SJCRH30 (cell line): ENCODE data around the gene CIRBP. TPM values are rescaled to one million over a fixed set of nuclear protein-coding genes. Genes with fewer than 3 reads are reported as not detected.
A peak's percentile ranks its signal among the peaks of the same experiment; 100 is the strongest.

Source experiments
- DNase-seq, 2 experiments: peaks; one replicate each; pipeline ENCODE4 v3.0.0-alpha.2; 2015 to 2020
- H3K27ac ChIP-seq: fragments of 250-450 bp; sonication (Bioruptor Pico); 2 replicates; pipeline ENCODE4 v1.5.1; 2020; ENCODE audit warnings: mild to moderate bottlenecking, moderate library complexity
- H3K27me3 ChIP-seq: fragments of 250-450 bp; sonication (Bioruptor Pico); 2 replicates; pipeline ENCODE4 v1.5.1; 2020; ENCODE audit warnings: mild to moderate bottlenecking, moderate library complexity
- H3K36me3 ChIP-seq: fragments of 250-450 bp; sonication (Bioruptor Pico); 2 replicates; pipeline ENCODE4 v1.5.1; 2020; ENCODE audit warnings: mild to moderate bottlenecking, moderate library complexity
- H3K4me1 ChIP-seq: fragments of 250-450 bp; sonication (Bioruptor Pico); 2 replicates; pipeline ENCODE4 v1.5.1; 2020; ENCODE audit warnings: mild to moderate bottlenecking, moderate library complexity
- H3K4me3 ChIP-seq: fragments of 250-450 bp; sonication (Bioruptor Pico); 2 replicates; pipeline ENCODE4 v1.5.1; 2020; ENCODE audit warnings: mild to moderate bottlenecking, moderate library complexity
- H3K9me3 ChIP-seq: fragments of 250-450 bp; sonication (Bioruptor Pico); replicated peaks from 2 replicates; pipeline ENCODE4 v1.5.1; 2020; ENCODE audit warnings: mild to moderate bottlenecking, moderate library complexity
- total RNA-seq: library from RNA; depleted of rRNA; stranded (reverse); fragments of >200 nt; shearing (Covaris generic); gene quantifications from 2 replicates; pipeline ENCODE4 v1.2.3, GENCODE V29; 2014

Gene CIRBP
- total RNA-seq, 1 experiment from 2014 or later = 181 TPM

DNA sequence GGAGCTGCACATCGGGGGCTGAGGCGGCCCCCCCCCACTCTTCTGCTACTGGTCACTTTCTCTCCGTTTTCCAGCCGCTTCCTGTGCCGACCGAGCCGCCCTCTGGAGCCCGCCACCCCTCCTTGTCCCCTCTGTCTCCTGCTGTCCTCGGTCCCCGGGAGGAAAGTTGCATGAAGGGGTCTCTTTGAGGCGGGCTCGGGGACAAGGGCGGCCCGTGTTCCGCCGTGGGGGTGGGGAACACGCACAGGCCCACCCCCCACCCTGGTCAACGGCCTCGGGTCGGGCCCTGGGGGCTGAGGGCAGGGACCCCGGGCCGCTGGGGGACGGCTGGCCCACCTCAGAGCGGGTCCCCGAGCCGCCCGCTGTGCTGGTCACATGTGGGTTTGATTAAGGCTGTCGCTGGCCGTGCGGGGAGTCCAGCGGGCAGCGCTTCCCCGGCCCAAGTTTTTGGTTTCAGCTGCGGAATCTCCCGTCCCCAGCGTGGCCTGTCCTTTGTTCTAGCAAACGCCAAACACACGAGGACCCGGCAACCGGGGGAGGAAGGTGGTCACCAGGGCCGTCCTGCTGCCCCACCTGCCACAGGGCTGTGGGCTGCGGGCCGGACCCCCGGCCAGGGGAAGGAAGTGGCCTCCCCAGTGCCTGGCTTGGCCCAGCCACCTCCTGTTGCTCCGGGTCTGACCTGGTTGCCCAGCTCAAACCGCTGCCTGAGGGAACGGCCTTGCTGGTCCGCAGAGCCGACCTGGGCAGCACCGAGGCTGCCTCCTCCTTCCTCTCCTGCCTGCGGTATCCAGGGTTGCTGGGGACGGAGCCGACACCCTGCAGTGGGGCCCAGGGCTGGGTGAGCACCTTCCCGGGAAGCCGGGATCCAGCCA lies 18.5 kb downstream of the CIRBP start:
- peaks cover 15% of the 10 kb centered on the region for H3K4me1 ChIP-seq
- no peak for DNase-seq
- H3K4me3 ChIP-seq = no peak overlapping the region; the same call in 1 of the 2 replicates
- H3K9me3 ChIP-seq = no peaks in the 10 kb centered on the region
- no peak overlapping the region for H3K27ac ChIP-seq
- no peaks in the 10 kb centered on the region for H3K36me3 ChIP-seq
- H3K27me3 ChIP-seq = peaks cover 75% of the 10 kb centered on the region

GRCh38 chr19:1288226-1288612 lies 19.1 kb downstream of the CIRBP start:
- H3K9me3 ChIP-seq = no peaks in the 10 kb centered on the region
- no peak overlapping the region for H3K27ac ChIP-seq
- DNase-seq = no peak
- no peak overlapping the region for H3K4me3 ChIP-seq
- H3K4me1 ChIP-seq = peaks cover 15% of the 10 kb centered on the region
- no peaks in the 10 kb centered on the region for H3K36me3 ChIP-seq
- H3K27me3 ChIP-seq = peaks cover 76% of the 10 kb centered on the region

DNA sequence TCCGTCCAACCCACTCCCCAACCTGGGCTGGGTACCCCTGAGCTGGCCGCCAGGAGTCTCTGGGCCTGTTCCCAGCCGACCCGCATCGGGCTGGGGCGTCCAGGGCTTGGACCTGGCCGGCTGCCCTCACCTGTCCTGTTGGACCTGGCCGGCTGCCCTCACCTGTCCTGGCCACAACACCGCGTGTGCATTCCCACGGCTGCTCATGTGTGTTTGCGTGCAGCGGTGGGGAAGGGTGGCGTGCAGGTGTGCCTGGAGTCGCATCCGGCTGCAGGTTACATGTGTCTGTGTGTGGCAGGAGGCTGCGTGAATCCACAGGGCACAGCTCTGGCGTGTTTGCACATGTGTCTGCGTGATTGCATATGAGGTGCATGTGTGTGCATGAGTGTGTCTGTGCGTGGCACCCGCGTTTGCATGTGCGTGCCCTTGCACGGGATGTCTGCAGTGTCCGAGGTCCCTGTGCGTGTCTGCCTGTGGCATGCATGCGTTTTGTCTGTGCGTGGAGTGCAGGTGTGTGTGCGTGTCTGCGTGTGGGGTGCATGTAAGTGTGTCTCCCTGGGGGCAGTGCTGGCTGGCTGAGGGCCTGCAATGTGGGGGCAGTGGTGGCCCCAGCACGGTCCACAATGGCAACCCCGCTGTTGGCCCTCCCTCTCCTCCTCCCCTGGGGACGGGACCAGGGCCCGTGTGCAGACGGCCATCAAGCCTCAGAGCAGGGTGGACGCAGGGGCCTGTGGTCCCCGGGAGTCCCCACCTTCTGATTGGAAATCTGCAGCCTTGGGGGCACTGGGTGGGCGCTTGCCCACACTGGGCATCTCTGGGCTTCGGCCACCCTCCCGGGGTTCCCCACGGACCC lies 19.9 kb downstream of the CIRBP start:
- no peak for DNase-seq
- Histone ChIP-seq H3K4me3 (no peak overlapping the region), H3K27ac (no peak overlapping the region), H3K36me3 (no peaks in the 10 kb centered on the region), H3K27me3 (peaks cover 71% of the 10 kb centered on the region), H3K4me1 (peaks cover 15% of the 10 kb centered on the region), H3K9me3 (no peaks in the 10 kb centered on the region)

GRCh38 chr19:1289686-1290025 lies 20.5 kb downstream of the CIRBP start:
- Histone ChIP-seq H3K27me3 (peaks cover 65% of the 10 kb centered on the region), H3K4me1 (peaks cover 15% of the 10 kb centered on the region), H3K27ac (no peak overlapping the region), H3K4me3 (no peak overlapping the region), H3K9me3 (no peaks in the 10 kb centered on the region), H3K36me3 (no peaks in the 10 kb centered on the region)
- DNase-seq = no peak

DNA sequence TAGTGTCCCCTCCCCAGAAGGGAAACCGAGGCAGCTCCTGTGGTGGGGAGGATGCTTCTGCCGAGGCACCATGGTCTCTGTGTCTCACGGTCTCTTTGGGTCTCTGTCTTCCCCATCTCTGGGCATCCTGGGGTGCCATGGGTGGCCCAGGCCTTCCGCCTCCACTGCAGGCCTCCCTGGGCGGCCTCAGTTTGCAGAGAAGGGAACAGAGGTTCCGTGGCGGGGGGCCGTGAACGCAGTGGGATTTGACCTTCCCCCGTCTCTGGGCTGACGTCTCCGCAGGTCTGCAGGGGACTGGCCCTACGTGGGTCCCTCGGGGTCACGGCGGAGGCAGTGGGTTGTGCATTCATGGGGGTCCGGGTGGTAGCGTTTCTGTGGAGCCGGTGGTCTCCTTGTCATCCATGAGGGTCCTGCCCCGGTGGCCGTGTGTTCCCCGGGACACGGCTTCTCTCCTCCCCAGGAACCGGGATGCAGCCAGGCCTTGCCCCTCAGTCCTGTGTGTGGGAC lies 21.1 kb downstream of the CIRBP start:
- Histone ChIP-seq H3K27ac (no peak overlapping the region), H3K27me3 (peaks cover 59% of the 10 kb centered on the region), H3K4me3 (no peak overlapping the region), H3K36me3 (no peaks in the 10 kb centered on the region), H3K9me3 (no peaks in the 10 kb centered on the region), H3K4me1 (peaks cover 15% of the 10 kb centered on the region)
- DNase-seq = no peak

DNA sequence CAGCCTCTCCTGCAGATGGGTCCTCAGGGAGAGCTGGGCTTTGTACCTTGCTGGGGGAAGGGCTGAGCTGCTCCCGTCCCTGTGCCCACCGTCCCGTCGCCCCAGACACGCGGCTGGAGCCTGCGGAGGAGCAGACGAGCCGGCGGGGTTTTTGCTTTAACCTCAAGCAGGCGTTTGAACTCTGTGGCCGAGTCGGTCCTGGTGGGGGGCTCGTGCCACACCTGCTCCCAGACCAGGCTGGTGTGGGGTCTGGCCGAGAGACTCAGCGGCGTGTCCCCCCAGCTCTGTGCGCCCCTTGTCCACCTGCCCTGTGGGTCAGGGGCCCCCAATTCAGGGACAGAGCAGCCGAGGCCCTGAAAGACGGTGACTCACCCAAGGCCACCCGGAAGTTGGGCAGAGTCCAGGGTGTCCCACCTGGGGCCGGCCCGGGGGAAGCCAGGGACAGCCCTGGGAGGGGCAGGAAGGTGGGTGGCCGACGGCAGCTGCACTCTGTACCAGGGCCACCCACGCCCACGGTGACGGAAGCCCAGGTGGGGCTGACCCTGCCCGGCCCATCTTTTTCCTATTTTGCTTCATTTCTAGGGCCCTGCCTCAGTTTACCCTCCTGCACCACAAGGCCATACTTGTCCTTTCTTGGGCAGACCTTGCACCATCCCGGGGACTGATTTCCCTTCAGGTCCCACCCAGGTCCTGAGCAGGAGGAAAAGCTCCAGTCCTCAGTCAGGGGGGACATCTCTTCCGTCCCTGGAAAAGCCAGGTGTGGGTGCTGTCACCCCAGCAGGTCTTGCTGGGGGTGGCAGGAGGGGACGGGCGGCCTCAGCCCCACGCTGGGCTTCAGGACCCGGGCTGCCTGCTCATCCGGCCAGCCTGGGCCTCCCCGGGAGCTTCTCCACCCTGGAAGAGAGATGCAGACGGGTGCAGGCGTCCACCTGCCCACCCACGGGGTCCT lies 21.8 kb downstream of the CIRBP start:
- peaks cover 57% of the 10 kb centered on the region for H3K27me3 ChIP-seq
- no peak overlapping the region for H3K27ac ChIP-seq
- H3K4me1 ChIP-seq = peaks cover 15% of the 10 kb centered on the region
- H3K36me3 ChIP-seq = no peaks in the 10 kb centered on the region
- H3K9me3 ChIP-seq = no peaks in the 10 kb centered on the region
- no peak overlapping the region for H3K4me3 ChIP-seq
- DNase-seq = peak in 1 of 2 experiments; percentile 31

DNA sequence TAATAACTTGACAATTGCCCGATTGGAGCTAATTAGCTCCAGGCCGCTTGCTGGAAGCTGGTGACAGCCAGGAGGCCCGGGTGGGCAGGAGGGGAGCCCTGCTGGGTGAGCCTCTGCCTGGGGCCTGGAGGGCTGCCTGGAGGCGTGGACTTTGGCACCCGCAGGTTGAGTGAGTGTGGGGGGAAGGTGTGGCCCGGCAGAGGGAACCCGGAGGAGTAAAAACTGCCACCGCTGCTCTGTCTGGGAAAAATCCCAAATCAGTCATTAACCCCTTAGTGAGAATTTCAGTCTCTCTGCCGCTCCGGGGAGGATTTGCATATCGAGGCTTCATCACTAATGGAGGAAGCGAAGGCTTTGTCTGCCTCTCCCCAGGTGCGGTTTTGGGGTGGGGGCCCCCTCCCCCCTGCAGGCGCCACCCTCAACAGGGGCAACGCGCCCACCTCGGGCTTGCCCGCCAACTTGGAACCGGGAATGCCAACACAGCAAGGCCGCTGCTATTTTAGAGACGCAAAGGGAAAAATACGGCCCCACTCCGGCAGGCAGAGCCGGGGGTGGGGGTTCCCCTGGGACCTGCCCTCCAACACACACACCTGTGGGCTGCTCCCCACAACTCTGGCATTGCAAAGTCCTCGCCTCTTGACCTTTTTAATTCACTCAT lies 22.8 kb downstream of the CIRBP start:
- Histone ChIP-seq H3K4me1 (peaks cover 15% of the 10 kb centered on the region), H3K27ac (no peak overlapping the region), H3K27me3 (peaks cover 51% of the 10 kb centered on the region), H3K36me3 (no peaks in the 10 kb centered on the region), H3K4me3 (no peak overlapping the region), H3K9me3 (no peaks in the 10 kb centered on the region)
- DNase-seq = no peak

DNA sequence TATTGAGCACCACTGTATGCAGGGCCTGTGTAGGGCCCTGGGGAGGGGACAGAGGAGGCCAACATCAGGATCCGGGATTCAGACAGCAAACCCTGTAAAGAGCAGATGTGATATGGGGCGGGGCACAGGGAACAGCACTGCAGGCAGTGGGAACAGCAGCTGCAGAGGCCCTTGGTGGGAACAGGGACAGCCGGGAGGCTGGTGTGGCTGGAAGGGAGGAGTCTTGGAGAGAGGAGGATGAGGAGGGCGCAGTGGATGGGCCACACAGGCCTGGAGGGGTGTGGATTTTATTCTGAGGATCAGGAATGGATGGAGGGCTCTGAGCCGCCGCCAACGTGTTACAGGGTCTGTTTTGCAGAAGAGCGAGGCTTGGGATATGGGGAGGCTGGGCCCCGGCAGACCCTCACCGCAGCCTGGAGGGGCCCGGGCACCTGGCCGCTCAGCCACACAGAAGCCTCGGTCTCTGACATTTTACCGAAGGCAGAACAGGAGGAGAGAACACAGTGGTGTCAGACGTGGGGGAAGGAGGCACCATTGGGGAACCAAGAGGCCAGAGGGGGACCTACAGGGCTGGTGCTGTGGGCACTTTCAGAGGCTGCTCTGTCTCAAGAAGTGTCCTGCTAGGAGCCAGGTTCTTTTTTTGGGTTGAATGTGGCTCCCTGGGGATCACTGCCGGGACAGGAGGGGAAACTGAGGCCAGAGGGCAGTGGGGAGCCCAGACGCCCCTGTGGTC lies 23.5 kb downstream of the CIRBP start:
- H3K4me1 ChIP-seq = peaks cover 15% of the 10 kb centered on the region
- H3K27me3 ChIP-seq = peaks cover 46% of the 10 kb centered on the region
- no peaks in the 10 kb centered on the region for H3K9me3 ChIP-seq
- H3K27ac ChIP-seq = no peak overlapping the region
- no peak for DNase-seq
- no peaks in the 10 kb centered on the region for H3K36me3 ChIP-seq
- no peak overlapping the region for H3K4me3 ChIP-seq

- Histone ChIP-seq H3K4me1 (peaks cover 15% of the 10 kb centered on the region), H3K36me3 (no peaks in the 10 kb centered on the region), H3K4me3 (no peak overlapping the region), H3K27ac (no peak overlapping the region), H3K27me3 (peaks cover 37% of the 10 kb centered on the region), H3K9me3 (no peaks in the 10 kb centered on the region)
- peak in 1 of 2 experiments; percentile 19 for DNase-seq
Observed at GRCh38 chr19:1293782-1294604, 24.9 kb downstream of the CIRBP start.

DNA sequence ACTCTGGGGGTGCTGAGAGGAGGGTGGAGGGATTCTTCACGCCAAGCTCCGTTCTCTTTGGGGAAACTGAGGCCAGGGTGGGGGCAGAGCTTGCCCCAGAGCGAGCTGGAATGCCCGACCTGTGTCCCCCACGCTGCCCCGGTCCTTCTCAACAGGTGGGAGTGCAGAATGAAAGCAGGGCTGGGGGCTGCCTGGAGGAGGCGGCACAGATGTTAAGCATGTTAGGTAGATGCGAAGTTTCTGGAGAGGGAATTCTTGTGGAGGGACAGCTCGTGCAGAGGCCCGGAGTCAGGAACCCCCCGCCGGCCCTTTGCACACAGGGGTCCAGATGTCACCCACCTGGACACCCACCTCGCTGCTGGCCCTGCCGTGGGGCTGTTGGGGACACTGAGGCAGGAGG lies 25.6 kb downstream of the CIRBP start:
- H3K4me3 ChIP-seq = no peak overlapping the region
- H3K9me3 ChIP-seq = no peaks in the 10 kb centered on the region
- DNase-seq = no peak
- no peak overlapping the region for H3K27ac ChIP-seq
- peaks cover 35% of the 10 kb centered on the region for H3K27me3 ChIP-seq
- H3K4me1 ChIP-seq = peaks cover 15% of the 10 kb centered on the region
- H3K36me3 ChIP-seq = no peaks in the 10 kb centered on the region

DNA sequence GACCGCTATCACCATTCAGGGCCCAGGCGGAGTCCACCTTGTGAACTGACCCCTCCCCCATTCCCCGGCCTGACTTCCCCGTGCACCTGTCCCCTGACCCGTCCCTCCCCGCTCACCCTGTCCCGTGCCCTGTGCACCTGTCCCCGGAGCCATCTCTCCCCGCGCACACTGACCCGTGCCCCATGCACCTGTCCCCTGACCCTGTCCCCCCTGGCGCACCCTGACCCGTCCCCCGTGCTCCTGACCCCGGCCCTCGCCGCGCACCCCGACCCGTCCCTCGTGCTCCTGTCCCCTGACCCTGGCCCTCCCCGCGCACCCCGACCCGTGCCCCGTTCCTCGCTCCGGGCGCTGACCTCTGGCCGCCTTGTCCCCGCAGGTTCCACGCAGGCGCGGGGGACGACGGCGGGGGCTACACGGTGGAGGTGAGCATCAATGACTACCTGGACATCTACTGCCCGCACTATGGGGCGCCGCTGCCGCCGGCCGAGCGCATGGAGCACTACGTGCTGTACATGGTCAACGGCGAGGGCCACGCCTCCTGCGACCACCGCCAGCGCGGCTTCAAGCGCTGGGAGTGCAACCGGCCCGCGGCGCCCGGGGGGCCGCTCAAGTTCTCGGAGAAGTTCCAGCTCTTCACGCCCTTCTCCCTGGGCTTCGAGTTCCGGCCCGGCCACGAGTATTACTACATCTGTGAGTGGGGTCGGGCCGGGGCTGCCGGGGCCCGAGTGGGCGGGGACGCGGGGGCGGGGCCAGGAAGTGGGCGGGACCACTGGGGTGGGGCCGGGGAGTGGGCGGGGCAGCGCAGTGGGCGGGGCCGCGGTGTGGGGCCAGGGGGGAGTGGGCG lies 26.3 kb downstream of the CIRBP start:
- Histone ChIP-seq H3K4me3 (no peak overlapping the region), H3K36me3 (no peaks in the 10 kb centered on the region), H3K9me3 (no peaks in the 10 kb centered on the region), H3K27ac (no peak overlapping the region), H3K27me3 (peaks cover 30% of the 10 kb centered on the region), H3K4me1 (peaks cover 13% of the 10 kb centered on the region)
- DNase-seq = peak in 1 of 2 experiments; percentile 37

- no peaks in the 10 kb centered on the region for H3K36me3 ChIP-seq
- peaks cover 6% of the 10 kb centered on the region; the same call in 1 of the 2 replicates for H3K4me1 ChIP-seq
- H3K9me3 ChIP-seq = no peaks in the 10 kb centered on the region
- H3K27ac ChIP-seq = no peak overlapping the region
- no peak overlapping the region for H3K4me3 ChIP-seq
- DNase-seq = no peak
- H3K27me3 ChIP-seq = peaks cover 23% of the 10 kb centered on the region
Observed at GRCh38 chr19:1296078-1296477, 26.9 kb downstream of the CIRBP start.
